Measurements from ENCODE around the gene PPARG. TPM values are rescaled to one million over a fixed set of nuclear protein-coding genes. Genes with fewer than 3 reads are reported as not detected.
"Not testable (repeated sequence)": the region's sequence is repeated elsewhere in the genome, so short reads cannot be mapped to it uniquely, and the experiment has no call there.

The PPARG gene
- not detected for polyA plus RNA-seq (ENCODE audit: low read depth in 6 of 6)

- no peak for ATAC-seq (ENCODE audit: low read depth in 2 of 2)
- Mint-ChIP-seq H3K27me3 (peaks cover 46 to 67% (median 56%) of the 10 kb centered on the region in 3 donors), H3K36me3 (peaks cover 0 to 10% of the 10 kb centered on the region in 2 donors), H3K9me3 (peaks cover 0 to 18% (median 7%) of the 10 kb centered on the region in 7 donors), H3K4me3 (peak within 1 kb of the TSS in 4 of 8 donors; percentile 21 to 86 (median 44)), H3K27ac (peak within 1 kb of the TSS in 1 of 6 donors; percentile 4), H3K4me1 (peaks cover 0 to 14% (median 0%) of the 10 kb centered on the region in 3 donors)
- no peak for DNase-seq
These were observed at the start of gene PPARG for GRCh38 chr3:12288182-12289129. TSS of gene PPARG (plus strand) at chr3:12289070. CDS start at chr3:12379712, 90,642 bp downstream.

GRCh38 chr3:12239301-12239700 is 49.6 kb upstream of the PPARG start:
- no peak overlapping the region for H3K27ac Mint-ChIP-seq

GRCh38 chr3:12242772-12243171 is 46.1 kb upstream of the PPARG start:
- H3K36me3 Mint-ChIP-seq = no peaks in the 10 kb centered on the region
- no peak overlapping the region for H3K27ac Mint-ChIP-seq
- H3K9me3 Mint-ChIP-seq = peaks cover 0 to 14% (median 2%) of the 10 kb centered on the region in 7 donors
- no peak overlapping the region for H3K4me3 Mint-ChIP-seq
- DNase-seq (no peak), ATAC-seq (ENCODE audit: low read depth in 2 of 2) (no peak)
- no peaks in the 10 kb centered on the region for H3K4me1 Mint-ChIP-seq
- peaks cover 19 to 28% (median 22%) of the 10 kb centered on the region in 3 donors for H3K27me3 Mint-ChIP-seq

More at GRCh38 chr3:12239301-12239700, 49.6 kb upstream of the PPARG start:
- Mint-ChIP-seq H3K9me3 (peaks cover 0 to 5% (median 0%) of the 10 kb centered on the region in 7 donors), H3K4me1 (no peaks in the 10 kb centered on the region), H3K4me3 (no peak overlapping the region), H3K36me3 (no peaks in the 10 kb centered on the region), H3K27me3 (peaks cover 1 to 9% (median 5%) of the 10 kb centered on the region in 3 donors)
- ATAC-seq (ENCODE audit: low read depth in 2 of 2) (no peak), DNase-seq (no peak)

GRCh38 chr3:12246497-12247163 is 42.2 kb upstream of the PPARG start:
- DNase-seq (no peak), ATAC-seq (ENCODE audit: low read depth in 2 of 2) (no peak)
- Mint-ChIP-seq H3K4me3 (no peak overlapping the region), H3K27ac (no peak overlapping the region), H3K27me3 (peaks cover 22 to 28% (median 27%) of the 10 kb centered on the region in 3 donors), H3K36me3 (peaks cover 0 to 3% of the 10 kb centered on the region in 2 donors), H3K9me3 (peaks cover 0 to 28% (median 13%) of the 10 kb centered on the region in 7 donors), H3K4me1 (no peaks in the 10 kb centered on the region)

GRCh38 chr3:12247411-12247810 is 41.5 kb upstream of the PPARG start:
- H3K9me3 Mint-ChIP-seq = peaks cover 0 to 28% (median 13%) of the 10 kb centered on the region in 7 donors
- no peaks in the 10 kb centered on the region for H3K4me1 Mint-ChIP-seq
- H3K36me3 Mint-ChIP-seq = peaks cover 0 to 3% of the 10 kb centered on the region in 2 donors
- H3K27me3 Mint-ChIP-seq = peaks cover 22 to 28% (median 27%) of the 10 kb centered on the region in 3 donors
- ATAC-seq (ENCODE audit: low read depth in 2 of 2) = no peak
- H3K4me3 Mint-ChIP-seq = no peak overlapping the region
- DNase-seq = no peak
- no peak overlapping the region for H3K27ac Mint-ChIP-seq

- peaks cover 0 to 3% of the 10 kb centered on the region in 2 donors for H3K36me3 Mint-ChIP-seq
- no peak overlapping the region for H3K27ac Mint-ChIP-seq
- DNase-seq = no peak
- H3K4me3 Mint-ChIP-seq = no peak overlapping the region
- H3K4me1 Mint-ChIP-seq = no peaks in the 10 kb centered on the region
- peaks cover 0 to 28% (median 13%) of the 10 kb centered on the region in 7 donors for H3K9me3 Mint-ChIP-seq
- no peak for ATAC-seq (ENCODE audit: low read depth in 2 of 2)
- peaks cover 22 to 28% (median 27%) of the 10 kb centered on the region in 3 donors for H3K27me3 Mint-ChIP-seq
These were observed 39.4 kb upstream of the PPARG start for GRCh38 chr3:12249519-12249918.

DNA sequence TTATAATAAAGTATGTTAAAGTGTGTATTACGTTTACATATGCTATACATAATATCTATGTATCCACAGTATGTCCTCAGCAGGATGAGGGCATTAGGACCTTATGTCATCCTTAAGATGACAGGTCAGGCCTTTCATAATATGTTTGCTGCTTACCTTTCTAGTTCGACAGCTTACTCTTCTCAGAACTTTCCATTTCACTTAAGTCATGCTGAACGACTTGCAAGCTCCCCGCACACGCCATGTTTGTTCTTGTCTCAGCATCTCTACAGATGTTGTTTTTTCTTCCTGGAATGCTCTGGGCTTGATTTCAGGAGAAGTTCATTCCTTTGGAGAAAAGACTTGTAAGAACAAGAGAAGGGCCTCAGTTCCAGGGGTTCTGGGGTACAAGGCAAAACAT is 36.0 kb upstream of the PPARG start:
- H3K9me3 Mint-ChIP-seq = peaks cover 4 to 18% (median 14%) of the 10 kb centered on the region in 7 donors
- H3K4me3 Mint-ChIP-seq = no peak overlapping the region
- ATAC-seq (ENCODE audit: low read depth in 2 of 2) (no peak), DNase-seq (no peak)
- H3K27ac Mint-ChIP-seq = no peak overlapping the region
- H3K27me3 Mint-ChIP-seq = peaks cover 11 to 16% (median 12%) of the 10 kb centered on the region in 3 donors
- H3K4me1 Mint-ChIP-seq = no peaks in the 10 kb centered on the region
- peaks cover 0 to 3% of the 10 kb centered on the region in 2 donors for H3K36me3 Mint-ChIP-seq

DNA sequence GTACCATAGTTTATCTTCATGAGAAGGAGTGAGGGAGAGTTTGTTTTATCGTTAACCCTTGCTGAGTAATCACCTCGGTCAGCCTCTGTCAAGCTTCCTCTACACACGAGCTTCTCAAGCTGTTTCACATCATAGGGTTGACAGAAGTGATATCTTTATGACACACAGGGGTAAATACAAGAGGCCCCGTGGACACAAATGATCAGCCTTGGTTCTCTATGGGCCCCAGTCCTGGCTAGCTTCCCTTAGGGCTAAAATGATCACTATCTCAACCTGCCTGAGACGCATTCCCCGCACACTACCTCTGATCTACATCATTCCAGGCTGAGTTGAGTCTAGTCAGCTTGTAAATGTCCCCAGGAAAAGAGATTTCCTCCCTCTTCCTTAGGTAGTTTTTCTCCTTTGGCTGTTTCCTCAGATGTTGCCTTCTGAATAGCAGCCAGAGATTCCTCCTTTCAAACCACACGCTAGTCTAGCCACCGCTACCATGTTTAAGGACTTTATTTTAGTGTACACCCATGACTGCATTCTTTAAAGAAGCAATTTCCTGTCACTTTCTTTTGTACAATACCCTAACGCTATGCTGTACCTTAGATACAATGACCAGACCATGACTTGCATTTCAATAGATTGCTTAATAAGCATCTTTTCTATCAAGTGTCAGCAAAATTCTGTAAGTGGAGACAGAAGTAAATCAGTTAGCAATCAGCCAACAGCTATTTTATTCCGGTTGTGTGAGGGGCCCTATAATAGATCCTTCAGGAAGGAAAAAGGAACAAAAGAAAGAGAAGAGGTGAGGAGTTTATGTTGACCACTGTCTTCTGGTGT is 35.1 kb upstream of the PPARG start:
- Mint-ChIP-seq H3K4me1 (no peaks in the 10 kb centered on the region), H3K27ac (no peak overlapping the region), H3K36me3 (peaks cover 0 to 2% of the 10 kb centered on the region in 2 donors), H3K9me3 (peaks cover 4 to 17% (median 12%) of the 10 kb centered on the region in 7 donors), H3K27me3 (peaks cover 14 to 20% (median 18%) of the 10 kb centered on the region in 3 donors), H3K4me3 (no peak overlapping the region)
- no peak for ATAC-seq (ENCODE audit: low read depth in 2 of 2)
- DNase-seq = no peak

- Mint-ChIP-seq H3K4me1 (no peaks in the 10 kb centered on the region), H3K9me3 (peaks cover 0 to 6% (median under 1%) of the 10 kb centered on the region in 7 donors), H3K4me3 (no peak overlapping the region), H3K36me3 (no peaks in the 10 kb centered on the region), H3K27ac (no peak overlapping the region), H3K27me3 (peaks cover 20 to 22% (median 21%) of the 10 kb centered on the region in 3 donors)
- DNase-seq = no peak
- ATAC-seq (ENCODE audit: low read depth in 2 of 2) = no peak
These were observed 33.5 kb upstream of the PPARG start for GRCh38 chr3:12255393-12255792.

GRCh38 chr3:12258911-12259310 is 30.0 kb upstream of the PPARG start:
- no peak for DNase-seq
- Mint-ChIP-seq H3K27ac (no peak overlapping the region), H3K27me3 (peaks cover 24 to 28% (median 26%) of the 10 kb centered on the region in 3 donors), H3K4me3 (no peak overlapping the region), H3K36me3 (no peaks in the 10 kb centered on the region), H3K9me3 (peaks cover 0 to 5% (median 0%) of the 10 kb centered on the region in 7 donors), H3K4me1 (no peaks in the 10 kb centered on the region)
- no peak for ATAC-seq (ENCODE audit: low read depth in 2 of 2)

- H3K27ac Mint-ChIP-seq, H3K9me3 Mint-ChIP-seq: not testable (repeated sequence)
- peaks cover 22 to 30% (median 24%) of the 10 kb centered on the region in 3 donors for H3K27me3 Mint-ChIP-seq
These were observed 26.7 kb upstream of the PPARG start for GRCh38 chr3:12262173-12262572.

GRCh38 chr3:12265508-12265907 is 23.4 kb upstream of the PPARG start:
- H3K36me3 Mint-ChIP-seq = no peaks in the 10 kb centered on the region
- H3K4me1 Mint-ChIP-seq = no peaks in the 10 kb centered on the region
- no peak overlapping the region for H3K4me3 Mint-ChIP-seq
- H3K27ac Mint-ChIP-seq = no peak overlapping the region
- ATAC-seq (ENCODE audit: low read depth in 2 of 2) = no peak
- DNase-seq = no peak
- H3K27me3 Mint-ChIP-seq = peaks cover 5 to 12% (median 11%) of the 10 kb centered on the region in 3 donors
- H3K9me3 Mint-ChIP-seq = peaks cover 0 to under 1% (median 0%) of the 10 kb centered on the region in 7 donors

More at GRCh38 chr3:12262173-12262572, 26.7 kb upstream of the PPARG start:
- not testable (repeated sequence) for ATAC-seq (ENCODE audit: low read depth in 2 of 2); H3K36me3 Mint-ChIP-seq; H3K4me1 Mint-ChIP-seq; H3K4me3 Mint-ChIP-seq; DNase-seq

Data from naive B cell (primary cell).